ENCODE measurements around the gene NEK4. TPM values are rescaled to one million over a fixed set of nuclear protein-coding genes. Genes with fewer than 3 reads are reported as not detected.
A peak's percentile ranks its signal among the peaks of the same experiment; 100 is the strongest.

The NEK4 gene
- total and polyA plus RNA-seq, 4 donors = 5.4 to 28.7 (median 15.4) TPM

DNA sequence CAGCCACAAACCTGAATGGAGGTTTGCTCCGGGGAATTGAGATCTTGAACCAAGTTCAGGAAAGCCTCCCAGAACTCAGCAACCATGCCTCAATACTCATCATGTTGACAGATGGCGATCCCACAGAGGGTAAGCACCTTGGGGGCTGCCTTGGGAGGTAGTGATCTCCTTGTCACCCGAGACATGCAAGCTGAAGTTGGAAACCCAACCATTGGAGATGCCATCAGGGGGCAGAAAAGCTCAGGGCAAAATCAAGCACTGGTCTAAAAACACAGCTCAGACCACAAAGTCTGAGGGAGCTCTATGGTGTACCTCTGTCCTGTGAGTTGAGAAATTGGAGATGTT is 12.4 kb upstream of the NEK4 start:
- 92% methylated on average over 3 of the region's 3 CpGs for WGBS
- Histone ChIP-seq H3K4me3 (ENCODE audit: low read depth in 1 of 3, low read length in 3 of 3) (no peak overlapping the region), H3K4me1 (ENCODE audit: control insufficient read depth in 4 of 4, insufficient read depth in 4 of 4, low read length in 3 of 4) (peaks cover 17 to 92% (median 81%) of the 10 kb centered on the region in 4 donors), H3K27ac (ENCODE audit: low read depth in 1 of 2, low read length in 2 of 2) (peak overlapping the region in 1 of 2 donors; percentile 5), H3K9me3 (ENCODE audit: control insufficient read depth in 4 of 4, low read length in 3 of 4) (no peaks in the 10 kb centered on the region), H3K9ac (ENCODE audit: low read depth in 1 of 2, low read length in 2 of 2) (no peak overlapping the region), H3K36me3 (ENCODE audit: control insufficient read depth in 4 of 4, insufficient read depth in 3 of 4, low read depth in 1 of 4, low read length in 3 of 4) (peaks cover 11 to 49% (median 33%) of the 10 kb centered on the region in 4 donors), H3K27me3 (ENCODE audit: control insufficient read depth in 4 of 4, insufficient read depth in 4 of 4, low read length in 3 of 4) (no peaks in the 10 kb centered on the region)
- TF ChIP-seq YY1 (IDR thresholded peaks at IDR 0.05) (no peak), RAD21 (IDR thresholded peaks at IDR 0.05) (peak; percentile 18 to 23)
- no peak for DNase-seq (ENCODE audit: low spot score)

DNA sequence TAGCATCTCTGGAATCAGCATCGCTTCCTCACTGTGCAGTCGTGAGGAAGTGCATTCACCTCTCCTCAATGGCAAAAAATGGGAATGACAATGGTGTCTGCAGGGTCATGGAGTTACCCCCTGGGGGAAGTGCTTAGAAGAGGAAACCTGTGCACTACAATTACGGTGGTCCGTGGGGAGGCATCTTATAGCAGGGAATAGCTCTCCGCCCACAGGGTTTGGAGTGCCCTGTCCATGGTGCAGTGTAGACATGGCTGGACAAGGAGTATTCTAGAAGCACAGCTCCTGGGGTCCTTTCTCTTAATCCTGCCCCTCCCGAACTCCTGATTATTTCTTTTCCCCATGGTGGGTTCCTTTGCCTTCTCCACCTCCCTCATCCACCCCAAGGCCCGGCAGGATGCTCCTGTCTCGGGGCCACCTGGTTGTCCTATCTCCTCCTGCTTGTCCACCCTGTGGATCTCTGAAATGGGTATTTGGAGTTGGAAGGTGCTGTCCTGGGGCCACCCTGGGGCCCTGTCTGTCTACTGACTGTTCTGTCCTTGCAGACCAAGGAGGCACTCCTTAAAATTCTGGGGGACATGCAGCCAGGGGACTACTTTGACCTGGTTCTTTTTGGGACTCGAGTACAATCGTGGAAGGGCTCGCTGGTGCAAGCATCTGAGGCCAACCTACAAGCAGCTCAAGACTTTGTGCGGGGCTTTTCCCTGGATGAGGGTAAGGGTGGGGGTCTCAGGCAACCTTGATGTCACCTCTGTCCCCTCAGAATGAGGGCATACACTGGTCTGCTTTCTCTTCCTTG is 11.9 kb upstream of the NEK4 start:
- Histone ChIP-seq H3K9me3 (ENCODE audit: control insufficient read depth in 4 of 4, low read length in 3 of 4) (no peaks in the 10 kb centered on the region), H3K27me3 (ENCODE audit: control insufficient read depth in 4 of 4, insufficient read depth in 4 of 4, low read length in 3 of 4) (no peaks in the 10 kb centered on the region), H3K4me3 (ENCODE audit: low read depth in 1 of 3, low read length in 3 of 3) (no peak overlapping the region), H3K27ac (ENCODE audit: low read depth in 1 of 2, low read length in 2 of 2) (peak overlapping the region in 1 of 2 donors; percentile 26), H3K36me3 (ENCODE audit: control insufficient read depth in 4 of 4, insufficient read depth in 3 of 4, low read depth in 1 of 4, low read length in 3 of 4) (peaks cover 11 to 46% (median 27%) of the 10 kb centered on the region in 4 donors), H3K4me1 (ENCODE audit: control insufficient read depth in 4 of 4, insufficient read depth in 4 of 4, low read length in 3 of 4) (peaks cover 17 to 86% (median 76%) of the 10 kb centered on the region in 4 donors), H3K9ac (ENCODE audit: low read depth in 1 of 2, low read length in 2 of 2) (no peak overlapping the region)
- WGBS = 88% methylated on average over 12 of the region's 12 CpGs
- DNase-seq (ENCODE audit: low spot score) = peak; percentile 31
- no peak for TF ChIP-seq GABPA (IDR thresholded peaks at IDR 0.05 in 1 of 2, conservative IDR thresholded peaks at IDR 0.05 in 1 of 2)
- TF ChIP-seq, protein P1, sequence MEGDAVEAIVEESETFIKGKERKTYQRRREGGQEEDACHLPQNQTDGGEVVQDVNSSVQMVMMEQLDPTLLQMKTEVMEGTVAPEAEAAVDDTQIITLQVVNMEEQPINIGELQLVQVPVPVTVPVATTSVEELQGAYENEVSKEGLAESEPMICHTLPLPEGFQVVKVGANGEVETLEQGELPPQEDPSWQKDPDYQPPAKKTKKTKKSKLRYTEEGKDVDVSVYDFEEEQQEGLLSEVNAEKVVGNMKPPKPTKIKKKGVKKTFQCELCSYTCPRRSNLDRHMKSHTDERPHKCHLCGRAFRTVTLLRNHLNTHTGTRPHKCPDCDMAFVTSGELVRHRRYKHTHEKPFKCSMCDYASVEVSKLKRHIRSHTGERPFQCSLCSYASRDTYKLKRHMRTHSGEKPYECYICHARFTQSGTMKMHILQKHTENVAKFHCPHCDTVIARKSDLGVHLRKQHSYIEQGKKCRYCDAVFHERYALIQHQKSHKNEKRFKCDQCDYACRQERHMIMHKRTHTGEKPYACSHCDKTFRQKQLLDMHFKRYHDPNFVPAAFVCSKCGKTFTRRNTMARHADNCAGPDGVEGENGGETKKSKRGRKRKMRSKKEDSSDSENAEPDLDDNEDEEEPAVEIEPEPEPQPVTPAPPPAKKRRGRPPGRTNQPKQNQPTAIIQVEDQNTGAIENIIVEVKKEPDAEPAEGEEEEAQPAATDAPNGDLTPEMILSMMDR (IDR thresholded peaks at IDR 0.05; ENCODE audit: low read depth, low read length, missing input control) = no peak
- TF ChIP-seq HNF4A (conservative IDR thresholded peaks at IDR 0.05) = no peak
- TF ChIP-seq FOXA2 (IDR thresholded peaks at IDR 0.05) = no peak
- TF ChIP-seq TAF1 (conservative IDR thresholded peaks at IDR 0.05) = no peak

DNA sequence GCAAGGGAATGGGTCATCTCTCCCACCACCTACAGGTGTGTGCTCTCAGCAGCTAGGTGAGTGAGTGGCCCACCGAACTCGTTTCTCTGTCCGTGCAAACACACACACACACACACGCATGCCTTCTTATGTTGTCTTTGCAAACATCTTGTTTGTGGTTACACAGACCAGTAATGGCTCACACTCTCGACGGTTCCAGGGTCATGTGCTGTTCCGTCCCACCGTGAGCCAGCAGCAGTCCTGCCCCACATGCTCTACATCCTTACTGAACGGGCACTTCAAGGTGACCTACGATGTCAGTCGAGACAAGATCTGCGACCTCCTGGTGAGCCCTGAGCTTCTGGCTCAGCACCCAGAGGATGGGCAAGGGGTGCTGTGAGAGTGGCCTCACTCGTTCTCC is 11.0 kb upstream of the NEK4 start:
- no peaks in the 10 kb centered on the region for H3K9me3 ChIP-seq (ENCODE audit: control insufficient read depth in 4 of 4, low read length in 3 of 4)
- TF ChIP-seq RAD21 (IDR thresholded peaks at IDR 0.05) = no peak
- TF ChIP-seq RXRA (IDR thresholded peaks at IDR 0.05) = no peak
- TF ChIP-seq, protein P2, sequence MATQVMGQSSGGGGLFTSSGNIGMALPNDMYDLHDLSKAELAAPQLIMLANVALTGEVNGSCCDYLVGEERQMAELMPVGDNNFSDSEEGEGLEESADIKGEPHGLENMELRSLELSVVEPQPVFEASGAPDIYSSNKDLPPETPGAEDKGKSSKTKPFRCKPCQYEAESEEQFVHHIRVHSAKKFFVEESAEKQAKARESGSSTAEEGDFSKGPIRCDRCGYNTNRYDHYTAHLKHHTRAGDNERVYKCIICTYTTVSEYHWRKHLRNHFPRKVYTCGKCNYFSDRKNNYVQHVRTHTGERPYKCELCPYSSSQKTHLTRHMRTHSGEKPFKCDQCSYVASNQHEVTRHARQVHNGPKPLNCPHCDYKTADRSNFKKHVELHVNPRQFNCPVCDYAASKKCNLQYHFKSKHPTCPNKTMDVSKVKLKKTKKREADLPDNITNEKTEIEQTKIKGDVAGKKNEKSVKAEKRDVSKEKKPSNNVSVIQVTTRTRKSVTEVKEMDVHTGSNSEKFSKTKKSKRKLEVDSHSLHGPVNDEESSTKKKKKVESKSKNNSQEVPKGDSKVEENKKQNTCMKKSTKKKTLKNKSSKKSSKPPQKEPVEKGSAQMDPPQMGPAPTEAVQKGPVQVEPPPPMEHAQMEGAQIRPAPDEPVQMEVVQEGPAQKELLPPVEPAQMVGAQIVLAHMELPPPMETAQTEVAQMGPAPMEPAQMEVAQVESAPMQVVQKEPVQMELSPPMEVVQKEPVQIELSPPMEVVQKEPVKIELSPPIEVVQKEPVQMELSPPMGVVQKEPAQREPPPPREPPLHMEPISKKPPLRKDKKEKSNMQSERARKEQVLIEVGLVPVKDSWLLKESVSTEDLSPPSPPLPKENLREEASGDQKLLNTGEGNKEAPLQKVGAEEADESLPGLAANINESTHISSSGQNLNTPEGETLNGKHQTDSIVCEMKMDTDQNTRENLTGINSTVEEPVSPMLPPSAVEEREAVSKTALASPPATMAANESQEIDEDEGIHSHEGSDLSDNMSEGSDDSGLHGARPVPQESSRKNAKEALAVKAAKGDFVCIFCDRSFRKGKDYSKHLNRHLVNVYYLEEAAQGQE (IDR thresholded peaks at IDR 0.05) = no peak
- WGBS = 34% methylated on average over 13 of the region's 13 CpGs
- H3K4me3 ChIP-seq (ENCODE audit: low read depth in 1 of 3, low read length in 3 of 3) = no peak overlapping the region
- H3K4me1 ChIP-seq (ENCODE audit: control insufficient read depth in 4 of 4, insufficient read depth in 4 of 4, low read length in 3 of 4) = peaks cover 17 to 80% (median 67%) of the 10 kb centered on the region in 4 donors
- H3K9ac ChIP-seq (ENCODE audit: low read depth in 1 of 2, low read length in 2 of 2) = no peak overlapping the region
- peak overlapping the region; percentile 27 to 32 for H3K27ac ChIP-seq (ENCODE audit: low read depth in 1 of 2, low read length in 2 of 2)
- H3K36me3 ChIP-seq (ENCODE audit: control insufficient read depth in 4 of 4, insufficient read depth in 3 of 4, low read depth in 1 of 4, low read length in 3 of 4) = peaks cover 11 to 44% (median 25%) of the 10 kb centered on the region in 4 donors
- DNase-seq (ENCODE audit: low spot score) = peak; percentile 37
- no peaks in the 10 kb centered on the region for H3K27me3 ChIP-seq (ENCODE audit: control insufficient read depth in 4 of 4, insufficient read depth in 4 of 4, low read length in 3 of 4)
